SK-N-SH (cell line): ENCODE data around the gene TRIL. TPM values are rescaled to one million over a fixed set of nuclear protein-coding genes. Genes with fewer than 3 reads are reported as not detected.

Experiments
- CTCF ChIA-PET: fragments of 300-600, 350-600 bp; formaldehyde crosslinking; extraction: SDS; loops from one replicate; lab custom pipeline; 2021; lab: Yijun Ruan, JAX
- POLR2A ChIA-PET: fragments of 350-600 bp; sonication (Branson Sonifier 250); formaldehyde crosslinking; extraction: SDS; loops from one replicate; lab custom pipeline; 2020; ENCODE audit warnings: antibody characterized with exemption, inconsistent platforms; lab: Yijun Ruan, JAX
- DNase-seq: peaks from one replicate; pipeline ENCODE4 v3.0.0; 2012
- H2AFZ ChIP-seq: fragments of 200-600 bp; sonication (generic); 2 replicates; pipeline ENCODE4 v1.8.1; 2016; ENCODE audit warnings: antibody characterized with exemption, mild to moderate bottlenecking, low read depth
- H3F3A ChIP-seq: fragments of 200-600 bp; sonication (generic); replicated peaks from 2 replicates; pipeline ENCODE3; 2016; ENCODE audit warnings: antibody characterized with exemption, mild to moderate bottlenecking; ENCODE audit not compliant: insufficient read depth
- H3K27ac ChIP-seq, 2 experiments: fragments of 200-500 bp in 1 of 2; fragments of 200-600 bp in 1 of 2; sonication (Bioruptor generic) in 1 of 2; sonication (generic), shearing (Covaris generic) in 1 of 2; 2 replicates each; pipeline versions ENCODE4 v1.5.1 to v1.6.1; 2014 to 2016; ENCODE audit warnings: low read depth in 2 of 2, inconsistent platforms in 1 of 2, low read length in 1 of 2, mild to moderate bottlenecking in 1 of 2, mixed read lengths in 1 of 2
- H3K27me3 ChIP-seq: fragments of 200-600 bp; sonication (generic), shearing (Covaris generic); 2 replicates; pipeline ENCODE4 v1.6.1; 2016; ENCODE audit warnings: mixed run types; ENCODE audit not compliant: insufficient read depth
- H3K36me3 ChIP-seq, 2 experiments: fragments of 200-500 bp in 1 of 2; fragments of 200-600 bp in 1 of 2; sonication (Bioruptor generic) in 1 of 2; sonication (generic) in 1 of 2; replicated peaks in 1 of 2; 2 replicates each; pipeline versions ENCODE3 to v1.5.1; 2014 to 2016; ENCODE audit warnings: low read length in 1 of 2, mild to moderate bottlenecking in 1 of 2; ENCODE audit not compliant: insufficient read depth in 2 of 2, control insufficient read depth in 1 of 2
- H3K4me1 ChIP-seq, 2 experiments: fragments of 200-500 bp in 1 of 2; fragments of 200-600 bp in 1 of 2; sonication (Bioruptor generic) in 1 of 2; sonication (generic), shearing (Covaris generic) in 1 of 2; 2 replicates each; pipeline versions ENCODE4 v1.5.1 to v1.6.1; 2014 to 2016; ENCODE audit warnings: low read depth in 1 of 2, low read length in 1 of 2, mixed run types in 1 of 2; ENCODE audit not compliant: insufficient read depth in 2 of 2, control insufficient read depth in 1 of 2
- H3K4me2 ChIP-seq: fragments of 200-600 bp; sonication (generic), shearing (Covaris generic); 2 replicates; pipeline ENCODE4 v1.6.1; 2017; ENCODE audit warnings: mixed run types
- H3K4me3 ChIP-seq, 2 experiments: fragments of 200-500 bp in 1 of 2; fragments of 200-600 bp in 1 of 2; sonication (Bioruptor generic) in 1 of 2; sonication (generic), shearing (Covaris generic) in 1 of 2; 2 replicates each; pipeline versions ENCODE4 v1.5.1 to v1.8.1; 2014 to 2016; ENCODE audit warnings: low read depth in 2 of 2, inconsistent platforms in 1 of 2, low read length in 1 of 2, mild to moderate bottlenecking in 1 of 2, mixed read lengths in 1 of 2, moderate library complexity in 1 of 2
- H3K79me2 ChIP-seq: fragments of 200-600 bp; sonication (generic); 2 replicates; pipeline ENCODE4 v1.8.1; 2017; ENCODE audit warnings: mild to moderate bottlenecking; ENCODE audit not compliant: insufficient read depth
- H3K9ac ChIP-seq: fragments of 200-600 bp; sonication (generic); 2 replicates; pipeline ENCODE4 v1.6.1; 2017; ENCODE audit warnings: mixed run types
- H3K9me2 ChIP-seq: fragments of 200-600 bp; sonication (generic); 2 replicates; pipeline ENCODE4 v1.6.1; 2017; ENCODE audit warnings: mixed run types
- H3K9me3 ChIP-seq: fragments of 200-600 bp; sonication (generic); 2 replicates; pipeline ENCODE4 v1.6.1; 2017; ENCODE audit warnings: mixed run types, mild to moderate bottlenecking, moderate library complexity
- H4K20me1 ChIP-seq: fragments of 200-600 bp; sonication (generic); 2 replicates; pipeline ENCODE4 v1.6.1; 2017; ENCODE audit warnings: mild to moderate bottlenecking, mixed run types; ENCODE audit not compliant: insufficient read depth
- ELF1 ChIP-seq: IDR thresholded peaks from 2 replicates; pipeline ENCODE4 v1.4.0; 2012
- FOSL2 ChIP-seq: IDR thresholded peaks from 2 replicates; pipeline ENCODE4 v1.4.0; 2012; ENCODE audit warnings: low read depth, mild to moderate bottlenecking, moderate library complexity, borderline replicate concordance
- FOXJ3 ChIP-seq: sonication (generic); formaldehyde crosslinking; IDR thresholded peaks from 2 replicates; pipeline ENCODE4 v1.5.1; 2020; ENCODE audit warnings: mild to moderate bottlenecking, missing genetic modification reagents
- FOXM1 ChIP-seq: IDR thresholded peaks from 2 replicates; pipeline ENCODE4 v1.4.0; 2012; ENCODE audit warnings: low read depth, mild to moderate bottlenecking
- GATA2 ChIP-seq: sonication (generic); formaldehyde crosslinking; IDR thresholded peaks from 2 replicates; pipeline ENCODE4 v1.5.0; 2020; ENCODE audit warnings: mild to moderate bottlenecking, missing genetic modification reagents
- IRF3 ChIP-seq: fragments of 150-350 bp; IDR thresholded peaks from 2 replicates; pipeline ENCODE4 v1.6.1; 2016; ENCODE audit warnings: mild to moderate bottlenecking, low read depth, low read length
- JUND ChIP-seq: IDR thresholded peaks from 2 replicates; pipeline ENCODE4 v1.4.0; 2012
- MAX ChIP-seq: IDR thresholded peaks from 2 replicates; pipeline ENCODE4 v1.4.0; 2012; ENCODE audit warnings: low read depth
- MEF2A ChIP-seq: IDR thresholded peaks from 2 replicates; pipeline ENCODE4 v1.4.0; 2012; ENCODE audit warnings: low read depth, borderline replicate concordance
- MXI1 ChIP-seq: IDR thresholded peaks from 2 replicates; pipeline ENCODE4 v1.6.1; 2012; ENCODE audit warnings: mild to moderate bottlenecking, low read depth, low read length, improper control_type of control experiment
- NFIC ChIP-seq: IDR thresholded peaks from 2 replicates; pipeline ENCODE4 v1.4.0; 2012; ENCODE audit warnings: borderline replicate concordance
- NRF1 ChIP-seq: IDR thresholded peaks from 2 replicates; pipeline ENCODE4 v1.6.1; 2012; ENCODE audit warnings: low read depth, mild to moderate bottlenecking, low read length
- PBX3 ChIP-seq: IDR thresholded peaks from 2 replicates; pipeline ENCODE4; 2012
- POLR2AphosphoS5 ChIP-seq: IDR thresholded peaks from 2 replicates; pipeline ENCODE4 v1.6.1; 2012; ENCODE audit warnings: low read depth, low read length
- SMC3 ChIP-seq: IDR thresholded peaks from 2 replicates; pipeline ENCODE4 v1.6.1; 2012; ENCODE audit warnings: low read depth, low read length, improper control_type of control experiment
- TAF1 ChIP-seq: IDR thresholded peaks from 2 replicates; pipeline ENCODE4 v1.6.1; 2012; ENCODE audit warnings: low read depth, mild to moderate bottlenecking, low read length, moderate library complexity, borderline replicate concordance
- USF1 ChIP-seq: IDR thresholded peaks from 2 replicates; pipeline ENCODE4 v1.4.0; 2012; ENCODE audit warnings: low read depth, borderline replicate concordance
- YY1 ChIP-seq: IDR thresholded peaks from 2 replicates; pipeline ENCODE4 v1.4.0; 2012; ENCODE audit warnings: low read depth, mild to moderate bottlenecking
- WGBS: methylation state at CpG from one replicate; pipeline ENCODE4 v1.1.6; 2017; ENCODE audit warnings: low lambda C conversion rate; 5-methylcytosine and 5-hydroxymethylcytosine counted together
- polyA plus RNA-seq, 3 experiments: library from polyadenylated mRNA; depleted of rRNA; stranded (reverse); fragments of >200 nt; gene quantifications; 2 replicates each; pipeline ENCODE4 v1.2.3, GENCODE V29; 2012
- TF ChIP-seq, protein P1 (sequence below): fragments of 200-600 bp; sonication (generic); IDR thresholded peaks from 2 replicates; pipeline ENCODE4 v1.6.1; 2017; ENCODE audit warnings: antibody characterized with exemption, mild to moderate bottlenecking, moderate library complexity

Gene TRIL
- polyA plus RNA-seq, 1 of the 3 experiments (the other 2 are of a cell fraction): 0.18 TPM

DNA sequence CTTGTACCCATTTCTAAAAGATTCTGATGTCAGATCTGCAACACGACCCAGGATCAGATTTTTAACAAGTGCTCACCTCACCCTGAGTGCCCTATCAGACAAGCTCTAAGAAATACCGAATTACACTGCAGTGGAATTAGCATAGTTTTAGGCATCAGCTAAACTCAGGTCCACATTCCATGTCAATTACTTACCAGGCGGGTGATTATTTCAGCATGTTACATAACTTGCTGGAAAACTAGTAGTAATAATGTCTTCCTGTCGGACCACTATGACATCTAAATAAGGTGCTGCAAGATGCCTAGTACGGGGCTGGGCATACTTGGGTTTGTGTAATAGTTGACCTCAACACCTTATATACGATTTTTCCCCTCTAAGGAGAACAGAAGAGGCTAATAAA, 21.0 kb downstream of the TRIL start:
- 54% methylated on average over 6 of the region's 6 CpGs for WGBS
- DNase-seq: no peak
- H3K9me2 ChIP-seq: no peaks in the 10 kb centered on the region
- H3F3A ChIP-seq: no peaks in the 10 kb centered on the region
- no peaks in the 10 kb centered on the region for H4K20me1 ChIP-seq
- H3K4me3 ChIP-seq: no peak overlapping the region
- no peaks in the 10 kb centered on the region for H3K27me3 ChIP-seq
- H3K79me2 ChIP-seq: no peaks in the 10 kb centered on the region
- no peak overlapping the region for H3K4me2 ChIP-seq
- ChIA-PET POLR2A (no interaction called here), CTCF (interaction anchor here (0.6 to 37.1 kb wide), 9 partner anchors 12 to 472 kb away, joined by 3 to 1040 read pairs (median 5); partner anchors contain the start of gene TRIL)
- H3K36me3 ChIP-seq: no peaks in the 10 kb centered on the region
- peaks cover 7 to 62% of the 10 kb centered on the region in 2 experiments; a peak in 3 of 4 replicates for H3K4me1 ChIP-seq
- no peak overlapping the region for H3K9ac ChIP-seq
- no peaks in the 10 kb centered on the region for H3K9me3 ChIP-seq
- H2AFZ ChIP-seq: no peak overlapping the region
- no peak overlapping the region for H3K27ac ChIP-seq
- no peak for TF ChIP-seq MAX
- TF ChIP-seq FOXJ3 (CRISPR knock-in tag): no peak
- TF ChIP-seq IRF3: no peak
- TF ChIP-seq, protein P1, sequence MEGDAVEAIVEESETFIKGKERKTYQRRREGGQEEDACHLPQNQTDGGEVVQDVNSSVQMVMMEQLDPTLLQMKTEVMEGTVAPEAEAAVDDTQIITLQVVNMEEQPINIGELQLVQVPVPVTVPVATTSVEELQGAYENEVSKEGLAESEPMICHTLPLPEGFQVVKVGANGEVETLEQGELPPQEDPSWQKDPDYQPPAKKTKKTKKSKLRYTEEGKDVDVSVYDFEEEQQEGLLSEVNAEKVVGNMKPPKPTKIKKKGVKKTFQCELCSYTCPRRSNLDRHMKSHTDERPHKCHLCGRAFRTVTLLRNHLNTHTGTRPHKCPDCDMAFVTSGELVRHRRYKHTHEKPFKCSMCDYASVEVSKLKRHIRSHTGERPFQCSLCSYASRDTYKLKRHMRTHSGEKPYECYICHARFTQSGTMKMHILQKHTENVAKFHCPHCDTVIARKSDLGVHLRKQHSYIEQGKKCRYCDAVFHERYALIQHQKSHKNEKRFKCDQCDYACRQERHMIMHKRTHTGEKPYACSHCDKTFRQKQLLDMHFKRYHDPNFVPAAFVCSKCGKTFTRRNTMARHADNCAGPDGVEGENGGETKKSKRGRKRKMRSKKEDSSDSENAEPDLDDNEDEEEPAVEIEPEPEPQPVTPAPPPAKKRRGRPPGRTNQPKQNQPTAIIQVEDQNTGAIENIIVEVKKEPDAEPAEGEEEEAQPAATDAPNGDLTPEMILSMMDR: no peak
- no peak for TF ChIP-seq GATA2 (CRISPR knock-in tag)
- TF ChIP-seq USF1: no peak
- no peak for TF ChIP-seq MXI1
- TF ChIP-seq FOXM1: no peak
- no peak for TF ChIP-seq MEF2A
- TF ChIP-seq FOSL2: no peak
- no peak for TF ChIP-seq ELF1
- TF ChIP-seq SMC3: no peak

GRCh38 chr7:28933846-28934320, 24.2 kb downstream of the TRIL start:
- Histone ChIP-seq H3K36me3 (no peaks in the 10 kb centered on the region), H4K20me1 (no peaks in the 10 kb centered on the region), H3K79me2 (no peaks in the 10 kb centered on the region), H3K27ac (peak overlapping the region in 1 of 2 experiments; percentile 19; a peak in 1 of 4 replicates), H3K4me1 (peaks cover 0 to 33% of the 10 kb centered on the region in 2 experiments; a peak in 2 of 4 replicates), H3K9me3 (no peaks in the 10 kb centered on the region), H3K4me2 (no peak overlapping the region), H3K27me3 (no peaks in the 10 kb centered on the region), H2AFZ (no peak overlapping the region), H3F3A (no peaks in the 10 kb centered on the region), H3K9me2 (no peaks in the 10 kb centered on the region), H3K4me3 (no peak overlapping the region), H3K9ac (no peak overlapping the region)
- POLR2A ChIA-PET: no interaction called here
- WGBS: 50% methylated on average over 2 of the region's 2 CpGs
- DNase-seq: no peak
- CTCF ChIA-PET: interaction anchor here (0.9 to 37.1 kb wide), 7 partner anchors 9 to 475 kb away, joined by 3 to 1040 read pairs (median 4); partner anchors contain the start of gene TRIL
- TF ChIP-seq PBX3 (no peak), JUND (no peak), MAX (no peak), YY1 (no peak), POLR2AphosphoS5 (no peak), MXI1 (no peak), IRF3 (no peak), TAF1 (no peak), FOXM1 (no peak), NFIC (no peak), NRF1 (no peak), GATA2 (CRISPR knock-in tag) (no peak)
